Measurements from ENCODE around the gene OPRL1.

The OPRL1 gene

DNA sequence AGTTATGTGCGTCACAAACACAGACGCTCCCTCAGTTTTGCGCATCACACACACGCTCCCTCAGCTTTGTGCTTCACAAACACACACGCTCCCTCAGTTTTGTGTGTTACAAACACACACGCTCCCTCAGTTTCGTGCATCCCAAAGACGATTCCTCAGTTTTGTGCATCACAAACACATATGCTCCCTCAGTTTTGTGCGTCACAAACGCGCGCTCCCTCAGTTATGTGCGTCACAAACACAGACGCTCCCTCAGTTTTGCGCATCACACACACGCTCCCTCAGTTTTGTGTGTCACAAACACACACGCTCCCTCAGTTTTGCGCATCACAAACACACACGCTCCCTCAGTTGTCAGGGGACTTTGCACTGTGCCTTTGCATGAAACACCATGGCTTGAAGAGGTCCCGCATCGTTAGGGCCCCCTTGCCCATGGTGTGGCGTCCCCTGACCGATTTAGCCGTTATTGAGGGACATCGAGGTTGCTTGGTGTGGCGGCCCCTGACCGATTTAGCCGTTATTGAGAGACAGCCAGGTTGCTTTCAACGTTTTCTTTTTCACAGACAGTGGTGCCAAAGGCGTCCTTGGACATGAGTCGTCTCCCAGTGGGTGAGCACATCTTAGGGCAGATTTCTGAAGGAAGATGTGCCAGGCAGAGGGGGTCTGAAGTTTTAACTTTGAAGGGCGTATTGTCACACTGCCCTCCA, 56.3 kb downstream of the OPRL1 start:
- Mint-ChIP-seq H3K9me3 (no peaks in the 10 kb centered on the region), H3K4me3 (no peak overlapping the region), H3K27ac (no peak overlapping the region), H3K4me1 (no peaks in the 10 kb centered on the region), H3K36me3 (no peaks in the 10 kb centered on the region), H3K27me3 (peaks cover 6% of the 10 kb centered on the region)
- CTCF ChIA-PET = no interaction called here
- DNase-seq = no peak

DNA sequence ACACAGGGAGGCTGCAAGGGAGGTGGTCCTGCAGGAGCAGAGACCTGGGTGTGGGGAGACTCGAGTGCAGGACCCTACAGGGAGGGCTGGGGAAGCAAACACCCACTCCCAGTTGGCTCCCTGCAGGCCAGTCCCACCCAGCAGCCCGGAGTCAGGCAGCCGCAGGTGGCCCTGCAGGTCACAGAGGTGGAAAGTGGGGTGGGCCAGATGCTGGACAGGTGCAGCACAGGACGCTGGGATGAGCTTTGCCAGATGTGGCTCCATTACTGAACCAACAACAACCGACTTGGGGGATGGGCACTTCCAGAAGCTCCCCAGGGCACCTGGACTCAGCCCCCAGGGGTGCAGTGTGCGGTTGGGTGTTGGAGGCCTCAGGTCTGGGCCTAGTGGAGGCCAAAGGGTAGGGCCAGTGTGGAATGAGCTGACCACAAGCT, 57.7 kb downstream of the OPRL1 start:
- H3K36me3 Mint-ChIP-seq = no peaks in the 10 kb centered on the region
- H3K4me1 Mint-ChIP-seq = no peaks in the 10 kb centered on the region
- DNase-seq = no peak
- H3K27ac Mint-ChIP-seq = no peak overlapping the region
- peaks cover 6% of the 10 kb centered on the region for H3K27me3 Mint-ChIP-seq
- CTCF ChIA-PET = no interaction called here
- H3K4me3 Mint-ChIP-seq = no peak overlapping the region
- H3K9me3 Mint-ChIP-seq = no peaks in the 10 kb centered on the region

DNA sequence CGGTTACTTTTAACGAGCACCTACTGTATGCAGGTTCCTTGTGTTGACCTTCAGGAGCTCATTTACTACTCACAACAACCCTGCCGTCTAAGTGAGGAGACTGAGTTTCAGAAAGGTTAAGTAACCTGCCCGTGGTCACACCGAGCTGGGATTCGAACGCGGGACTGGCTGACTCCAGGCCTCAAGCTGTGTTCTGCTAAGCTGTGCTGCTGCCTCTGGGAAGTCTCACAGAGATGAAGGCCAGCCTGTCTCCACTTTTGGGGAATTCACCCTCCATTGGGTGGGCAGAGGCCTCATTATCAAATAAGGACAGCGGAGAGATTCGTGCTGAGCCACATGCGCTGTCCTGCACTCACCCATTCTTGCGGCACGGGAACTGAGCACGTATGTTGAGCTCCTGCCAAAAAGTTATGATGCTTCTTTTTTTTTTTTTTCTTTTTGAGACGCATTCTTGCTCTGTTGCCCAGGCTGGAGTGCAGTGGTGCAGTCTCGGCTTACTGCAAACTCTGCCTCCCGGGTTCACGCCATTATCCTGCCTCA, 58.5 kb downstream of the OPRL1 start:
- no peaks in the 10 kb centered on the region for H3K9me3 Mint-ChIP-seq
- H3K27ac Mint-ChIP-seq = no peak overlapping the region
- peaks cover 6% of the 10 kb centered on the region for H3K27me3 Mint-ChIP-seq
- H3K4me3 Mint-ChIP-seq = no peak overlapping the region
- CTCF ChIA-PET = no interaction called here
- no peak for DNase-seq
- H3K4me1 Mint-ChIP-seq = no peaks in the 10 kb centered on the region
- no peaks in the 10 kb centered on the region for H3K36me3 Mint-ChIP-seq

DNA sequence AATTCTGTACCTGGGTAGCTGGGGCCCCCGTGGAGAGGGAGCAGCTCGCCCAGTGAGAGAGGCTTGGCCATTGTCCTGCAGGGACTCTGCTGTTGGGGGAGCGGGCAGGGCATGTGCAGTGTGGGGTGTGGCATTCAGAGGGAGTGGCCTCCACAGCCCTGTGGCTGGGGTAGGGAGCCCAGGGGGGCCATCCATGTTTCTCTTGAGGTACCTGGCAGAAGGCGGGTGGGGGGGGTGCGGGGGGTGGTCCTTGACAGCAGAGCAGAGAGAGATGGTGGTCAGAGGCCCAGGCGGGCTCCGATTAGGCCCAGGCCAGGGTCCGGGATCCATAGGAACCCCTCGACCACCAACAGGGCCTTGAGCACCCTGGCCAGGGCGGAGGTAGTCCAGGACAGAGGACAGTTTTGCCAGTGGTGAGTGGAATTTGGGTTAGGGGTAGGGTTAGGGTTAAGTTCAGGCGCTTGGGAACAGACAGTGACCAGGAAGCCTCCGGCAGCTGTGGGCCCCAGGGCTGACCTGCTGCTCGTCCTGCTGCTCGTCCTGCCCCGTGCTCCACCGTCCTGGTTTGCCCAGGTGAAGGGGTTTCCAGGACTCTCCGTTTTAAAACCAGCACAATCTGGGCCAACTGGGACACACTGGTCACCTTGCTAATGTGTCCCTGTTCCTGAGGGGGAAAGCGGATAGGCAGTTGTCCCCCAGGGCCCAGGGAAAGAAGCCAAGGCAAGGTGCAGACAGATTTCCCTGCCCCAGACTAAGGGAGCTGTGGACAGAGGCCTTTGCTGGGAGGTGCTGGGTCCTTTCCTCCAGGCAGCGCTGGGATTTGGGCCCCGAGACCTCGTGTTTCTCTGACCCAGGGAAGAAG, 59.5 kb downstream of the OPRL1 start:
- Mint-ChIP-seq H3K27me3 (peaks cover 6% of the 10 kb centered on the region), H3K36me3 (peaks cover 2% of the 10 kb centered on the region), H3K9me3 (peaks cover 9% of the 10 kb centered on the region), H3K4me3 (no peak overlapping the region), H3K4me1 (no peaks in the 10 kb centered on the region), H3K27ac (no peak overlapping the region)
- CTCF ChIA-PET = no interaction called here
- DNase-seq = peak; percentile 13

DNA sequence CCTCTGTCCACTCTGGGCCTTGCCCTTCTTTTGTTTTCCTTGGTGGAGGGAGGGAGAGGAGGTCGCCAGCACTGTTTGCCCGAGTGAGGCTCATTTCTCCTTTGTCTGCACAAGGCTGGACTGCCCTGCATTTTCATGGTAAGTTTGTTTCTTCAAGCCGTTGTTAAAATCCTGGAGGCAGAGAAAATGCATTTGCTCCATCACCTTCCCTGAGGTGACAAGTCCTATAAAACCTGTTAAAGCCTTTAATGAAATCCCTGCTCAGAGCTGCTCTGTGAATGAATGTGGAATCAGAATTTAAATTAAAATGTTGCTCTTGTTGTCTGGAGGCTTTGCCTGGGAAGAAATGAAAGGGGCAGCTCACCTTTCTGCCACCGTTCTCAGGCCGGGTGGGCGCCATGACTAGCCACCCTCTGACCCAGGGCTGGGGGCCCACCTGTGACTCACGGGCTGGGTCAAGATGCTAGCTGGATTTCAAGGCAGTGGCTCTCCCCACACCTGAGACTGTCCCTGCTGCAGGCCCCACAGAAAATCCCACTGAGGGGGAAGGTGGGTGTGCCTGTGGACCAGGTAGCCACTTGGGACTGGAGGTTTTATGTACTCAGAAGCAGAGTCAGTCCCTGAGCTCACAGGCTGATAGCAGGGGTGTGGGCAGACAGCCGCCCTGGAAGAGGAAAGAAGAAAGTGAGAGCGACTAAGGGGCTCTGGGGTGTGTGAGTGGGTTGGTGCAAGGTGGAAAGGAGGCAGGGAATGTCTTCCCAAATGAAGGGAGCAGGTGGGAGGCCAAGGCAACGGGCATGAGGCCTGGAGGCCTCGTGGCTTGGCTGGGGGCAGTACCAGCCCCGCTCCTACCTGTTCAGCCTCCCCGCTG, 60.4 kb downstream of the OPRL1 start:
- CTCF ChIA-PET = no interaction called here
- DNase-seq = peak; percentile 13

DNA sequence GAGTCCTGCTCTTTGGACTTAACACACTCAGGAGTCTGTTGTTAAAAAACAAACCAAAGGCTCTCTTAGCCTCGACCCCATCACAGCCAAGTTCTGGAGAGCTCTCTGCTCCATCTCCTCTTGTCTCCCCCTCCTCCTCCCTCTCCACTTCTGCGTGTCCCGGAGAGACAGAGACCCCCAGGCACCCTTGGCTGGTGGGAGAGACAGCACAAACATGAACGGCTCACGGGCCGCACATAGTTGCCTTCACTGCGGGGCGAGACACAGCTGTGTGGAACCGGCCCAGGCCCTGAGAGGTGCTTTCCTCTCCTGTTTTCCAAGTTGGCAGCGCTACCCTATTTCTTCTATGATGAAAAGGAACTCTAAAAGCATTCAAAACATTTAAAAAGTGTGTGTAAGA, 61.1 kb downstream of the OPRL1 start:
- no peak overlapping the region for H3K4me3 Mint-ChIP-seq
- H3K27me3 Mint-ChIP-seq = peaks cover 6% of the 10 kb centered on the region
- peaks cover 4% of the 10 kb centered on the region for H3K36me3 Mint-ChIP-seq
- H3K27ac Mint-ChIP-seq = no peak overlapping the region
- H3K4me1 Mint-ChIP-seq = no peaks in the 10 kb centered on the region
- CTCF ChIA-PET = no interaction called here
- peak; percentile 11 for DNase-seq
- peaks cover 20% of the 10 kb centered on the region for H3K9me3 Mint-ChIP-seq

More for the DNA sequence above, 60.4 kb downstream of the OPRL1 start:
- Mint-ChIP-seq H3K4me3 (no peak overlapping the region), H3K36me3 (peaks cover 4% of the 10 kb centered on the region), H3K9me3 (peaks cover 16% of the 10 kb centered on the region), H3K27ac (no peak overlapping the region), H3K27me3 (peaks cover 6% of the 10 kb centered on the region), H3K4me1 (no peaks in the 10 kb centered on the region)

DNA sequence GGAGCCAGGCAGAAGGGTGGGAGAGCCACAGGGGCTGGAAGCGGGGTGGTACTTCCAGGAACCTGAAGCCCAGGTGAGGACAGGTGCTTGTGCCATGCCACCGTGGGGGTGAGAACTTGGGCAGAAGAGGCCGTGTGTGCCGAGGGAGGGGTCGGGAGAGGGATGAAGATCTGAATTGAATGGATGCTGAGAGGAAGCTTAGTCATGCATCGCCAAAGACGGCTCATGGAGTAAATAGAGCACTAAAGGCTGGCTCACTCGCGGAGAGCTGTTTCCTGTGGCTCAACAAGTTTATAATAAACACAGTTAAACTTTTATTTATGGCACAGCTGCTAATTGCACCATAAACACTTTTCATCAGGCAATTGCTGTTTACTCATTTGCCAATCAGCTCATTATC, 62.7 kb downstream of the OPRL1 start:
- H3K27me3 Mint-ChIP-seq = peaks cover 6% of the 10 kb centered on the region
- DNase-seq = no peak
- CTCF ChIA-PET = no interaction called here
- no peak overlapping the region for H3K4me3 Mint-ChIP-seq
- peaks cover 4% of the 10 kb centered on the region for H3K36me3 Mint-ChIP-seq
- peaks cover 20% of the 10 kb centered on the region for H3K9me3 Mint-ChIP-seq
- H3K27ac Mint-ChIP-seq = no peak overlapping the region
- H3K4me1 Mint-ChIP-seq = no peaks in the 10 kb centered on the region

DNA sequence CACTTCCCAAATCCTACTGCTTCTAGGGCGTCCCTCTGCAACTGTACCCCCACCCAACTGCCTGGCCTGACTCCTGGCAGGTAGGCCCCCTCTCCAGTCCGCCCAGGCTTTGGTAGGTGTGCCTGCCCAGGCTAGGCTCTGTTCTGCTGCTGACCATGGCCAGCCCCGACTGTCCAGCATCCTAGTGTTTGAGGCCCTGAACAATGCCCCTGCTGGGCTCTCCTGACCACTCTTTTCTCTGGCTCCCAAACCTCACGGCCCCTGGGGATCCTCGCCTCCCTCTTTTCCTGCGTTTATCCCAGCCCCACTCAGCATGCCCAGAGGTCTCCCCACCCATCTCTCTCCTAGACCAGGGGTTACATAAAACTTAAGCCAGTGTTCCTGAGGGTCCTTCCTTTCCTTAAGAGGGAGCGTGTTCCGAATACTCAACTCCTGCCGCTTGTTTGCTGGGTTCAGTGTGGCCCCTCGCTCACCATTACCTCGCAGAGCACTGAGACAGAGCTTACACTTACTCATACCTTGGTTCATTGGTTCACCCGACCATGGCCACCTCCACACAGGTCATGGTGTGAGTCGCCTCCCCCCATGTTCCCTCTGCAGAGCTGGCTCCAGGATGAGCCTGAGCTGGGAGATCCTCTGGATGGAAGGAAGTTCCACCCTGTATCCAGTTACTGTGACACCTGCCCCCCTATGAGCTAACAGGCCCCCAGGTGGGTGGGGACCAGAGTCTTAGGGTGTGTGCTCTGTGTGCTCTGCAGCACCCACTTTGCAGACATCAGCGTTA, 63.3 kb downstream of the OPRL1 start:
- H3K4me1 Mint-ChIP-seq = no peaks in the 10 kb centered on the region
- DNase-seq = no peak
- peaks cover 6% of the 10 kb centered on the region for H3K27me3 Mint-ChIP-seq
- CTCF ChIA-PET = no interaction called here
- H3K4me3 Mint-ChIP-seq = no peak overlapping the region
- H3K27ac Mint-ChIP-seq = no peak overlapping the region
- peaks cover 20% of the 10 kb centered on the region for H3K9me3 Mint-ChIP-seq
- H3K36me3 Mint-ChIP-seq = peaks cover 4% of the 10 kb centered on the region

DNA sequence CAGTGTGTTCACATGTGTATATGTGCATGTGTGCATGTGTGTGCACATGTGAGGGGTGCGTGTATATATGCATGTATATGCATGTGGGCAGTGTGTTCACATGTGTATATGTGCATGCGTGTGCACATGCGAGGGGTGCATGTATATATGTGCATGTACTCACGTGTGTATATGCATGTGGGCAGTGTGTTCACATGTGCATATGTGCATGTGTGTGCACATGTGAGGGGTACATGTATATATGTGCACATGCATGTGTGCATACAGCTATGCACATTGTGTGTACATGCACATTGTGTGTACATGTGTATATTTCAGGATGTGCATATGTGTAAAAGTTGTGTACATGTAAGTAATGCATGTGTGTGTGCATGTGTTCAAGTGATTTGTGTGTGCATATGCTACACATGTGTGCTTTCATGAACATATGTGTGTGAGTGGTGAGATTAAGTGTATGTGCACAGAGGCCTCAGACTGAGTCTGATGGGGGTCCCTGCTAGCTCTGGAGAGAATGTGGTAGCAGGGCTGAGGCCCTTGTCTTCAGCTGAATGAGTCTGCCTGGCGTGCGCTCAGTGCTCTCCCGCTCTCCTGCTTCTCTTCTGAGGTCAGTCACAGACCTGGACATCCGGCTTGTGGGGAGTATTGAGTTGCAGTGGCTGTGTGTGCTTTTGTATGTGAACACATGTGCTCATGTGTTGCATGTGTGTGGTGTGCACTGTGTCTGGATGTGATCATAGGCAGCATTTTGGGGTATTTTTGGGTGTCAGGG, 64.4 kb downstream of the OPRL1 start:
- Mint-ChIP-seq H3K4me3 (no peak overlapping the region), H3K4me1 (no peaks in the 10 kb centered on the region), H3K27me3 (peaks cover 6% of the 10 kb centered on the region), H3K36me3 (peaks cover 4% of the 10 kb centered on the region), H3K9me3 (peaks cover 20% of the 10 kb centered on the region), H3K27ac (no peak overlapping the region)
- DNase-seq = no peak
- CTCF ChIA-PET = no interaction called here

DNA sequence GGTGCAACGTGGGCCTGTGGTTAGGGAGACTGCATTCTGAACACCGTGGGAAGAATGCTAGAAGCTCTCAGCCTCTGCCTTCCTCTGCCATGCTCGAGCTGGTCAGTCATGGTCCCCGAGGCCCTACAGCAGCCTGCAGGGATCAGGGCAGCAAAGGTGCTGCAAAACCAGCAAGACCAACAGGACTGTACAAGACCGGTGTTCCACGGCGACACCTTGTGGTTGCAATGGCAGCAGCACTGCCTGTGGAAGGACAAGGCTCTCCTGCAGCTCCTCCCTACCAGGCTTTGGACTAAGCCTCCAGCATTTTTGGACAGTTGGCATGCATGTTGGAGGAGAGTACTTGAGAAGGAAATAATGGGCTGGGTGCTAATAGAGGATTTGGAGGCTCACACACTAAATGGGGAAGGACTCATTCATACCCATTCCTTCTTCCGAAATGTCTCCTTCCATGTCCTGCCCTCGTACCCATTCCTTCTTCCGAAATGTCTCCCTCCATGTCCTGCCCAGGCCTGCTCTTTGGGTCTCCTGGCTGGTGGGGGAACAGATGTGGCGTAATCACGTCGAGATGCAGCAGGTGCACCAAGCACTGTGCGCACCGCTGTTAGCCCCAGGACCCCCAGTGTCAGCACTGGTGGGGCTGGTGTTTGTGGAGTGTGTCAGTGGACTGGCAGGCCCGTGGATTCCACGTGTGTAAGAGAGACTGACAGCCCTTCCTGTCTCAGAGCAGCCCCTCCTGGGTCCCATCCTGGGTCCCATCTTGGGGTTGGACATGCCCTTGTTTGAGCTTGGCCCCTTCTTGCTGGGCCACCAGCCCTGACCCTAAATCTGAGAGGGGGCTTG, 65.8 kb downstream of the OPRL1 start:
- H3K4me1 Mint-ChIP-seq = no peaks in the 10 kb centered on the region
- DNase-seq = no peak
- H3K36me3 Mint-ChIP-seq = peaks cover 4% of the 10 kb centered on the region
- CTCF ChIA-PET = no interaction called here
- no peak overlapping the region for H3K27ac Mint-ChIP-seq
- H3K9me3 Mint-ChIP-seq = peaks cover 28% of the 10 kb centered on the region
- no peak overlapping the region for H3K4me3 Mint-ChIP-seq
- H3K27me3 Mint-ChIP-seq = peaks cover 4% of the 10 kb centered on the region

DNA sequence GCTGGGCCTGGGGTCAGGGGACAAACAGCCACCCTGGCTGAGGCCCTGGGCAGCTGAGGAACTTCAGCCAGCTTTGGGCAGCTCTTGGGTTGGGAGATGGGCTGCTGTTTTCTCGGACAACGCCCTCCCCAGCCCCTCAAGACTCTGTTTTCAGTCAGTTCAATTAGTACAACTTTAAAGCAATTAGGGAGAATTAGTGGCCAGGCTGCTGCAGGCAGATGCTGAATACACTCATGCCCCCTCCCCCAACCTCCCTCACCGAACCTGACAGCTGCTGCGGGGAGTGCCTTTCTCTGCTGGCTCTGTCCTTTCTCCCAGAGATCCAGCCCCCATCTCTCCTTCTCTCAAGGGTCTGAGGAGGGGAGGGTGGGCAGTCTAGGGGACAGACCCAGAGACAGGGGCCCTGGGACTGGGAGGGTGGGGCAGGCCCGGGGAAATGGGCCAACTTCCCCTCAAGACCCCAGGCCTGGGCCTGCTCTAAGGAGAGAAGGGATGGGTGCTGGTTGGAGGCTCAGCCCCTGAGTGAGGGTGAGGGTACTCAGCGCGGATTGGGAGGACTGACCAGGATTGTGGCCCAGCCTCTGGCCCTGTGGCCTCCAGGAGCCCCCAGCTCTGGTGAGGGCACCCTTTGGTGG, 66.5 kb downstream of the OPRL1 start:
- Mint-ChIP-seq H3K4me3 (no peak overlapping the region), H3K27me3 (no peaks in the 10 kb centered on the region), H3K4me1 (no peaks in the 10 kb centered on the region), H3K9me3 (peaks cover 28% of the 10 kb centered on the region), H3K27ac (no peak overlapping the region), H3K36me3 (peaks cover 4% of the 10 kb centered on the region)
- CTCF ChIA-PET = no interaction called here
- no peak for DNase-seq

DNA sequence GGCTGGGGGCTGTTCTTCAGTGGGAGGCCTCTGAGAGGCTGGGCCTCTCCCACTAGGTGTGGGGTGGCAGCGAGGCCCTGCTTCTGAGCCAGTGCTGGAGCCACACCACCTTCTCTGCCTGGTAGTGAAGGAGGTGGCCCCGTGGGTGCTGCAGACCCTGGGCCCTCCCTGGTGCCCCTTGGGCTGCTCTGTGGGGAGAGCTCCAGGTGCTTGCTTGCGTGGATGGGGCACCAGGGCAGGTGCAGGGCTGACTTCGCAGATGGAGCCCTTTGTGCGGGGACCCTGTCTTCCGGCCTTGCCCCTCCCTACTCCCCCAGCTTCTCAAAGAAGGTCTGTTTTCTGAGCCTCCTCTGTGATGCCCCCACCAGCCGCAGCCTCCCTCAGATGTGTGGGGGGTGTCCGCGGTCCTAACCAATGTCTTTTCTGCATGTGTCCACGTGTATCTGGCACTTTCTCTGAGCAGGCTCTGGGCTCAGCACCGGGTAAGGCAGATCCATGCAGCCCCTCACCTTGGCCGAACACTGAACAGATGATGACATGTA, 67.1 kb downstream of the OPRL1 start:
- Mint-ChIP-seq H3K9me3 (peaks cover 28% of the 10 kb centered on the region), H3K27ac (no peak overlapping the region), H3K36me3 (peaks cover 4% of the 10 kb centered on the region), H3K4me3 (no peak overlapping the region), H3K4me1 (no peaks in the 10 kb centered on the region), H3K27me3 (no peaks in the 10 kb centered on the region)
- DNase-seq = no peak
- CTCF ChIA-PET = no interaction called here

All from activated naive CD4-positive, alpha-beta T cell treated with anti-CD3 and anti-CD28 coated beads, Interleukin-2, amount 10 ng/mL, durations not matched to agents 7 days and 5 days (primary cell).